NCI-H2227 (cell line): ENCODE data around the gene FAS.

Experiments
- DNase-seq: peaks from one replicate; lab custom pipeline; 2025; ENCODE audit not compliant: unreplicated experiment; lab: John Stamatoyannopoulos, UW

The FAS gene

DNA sequence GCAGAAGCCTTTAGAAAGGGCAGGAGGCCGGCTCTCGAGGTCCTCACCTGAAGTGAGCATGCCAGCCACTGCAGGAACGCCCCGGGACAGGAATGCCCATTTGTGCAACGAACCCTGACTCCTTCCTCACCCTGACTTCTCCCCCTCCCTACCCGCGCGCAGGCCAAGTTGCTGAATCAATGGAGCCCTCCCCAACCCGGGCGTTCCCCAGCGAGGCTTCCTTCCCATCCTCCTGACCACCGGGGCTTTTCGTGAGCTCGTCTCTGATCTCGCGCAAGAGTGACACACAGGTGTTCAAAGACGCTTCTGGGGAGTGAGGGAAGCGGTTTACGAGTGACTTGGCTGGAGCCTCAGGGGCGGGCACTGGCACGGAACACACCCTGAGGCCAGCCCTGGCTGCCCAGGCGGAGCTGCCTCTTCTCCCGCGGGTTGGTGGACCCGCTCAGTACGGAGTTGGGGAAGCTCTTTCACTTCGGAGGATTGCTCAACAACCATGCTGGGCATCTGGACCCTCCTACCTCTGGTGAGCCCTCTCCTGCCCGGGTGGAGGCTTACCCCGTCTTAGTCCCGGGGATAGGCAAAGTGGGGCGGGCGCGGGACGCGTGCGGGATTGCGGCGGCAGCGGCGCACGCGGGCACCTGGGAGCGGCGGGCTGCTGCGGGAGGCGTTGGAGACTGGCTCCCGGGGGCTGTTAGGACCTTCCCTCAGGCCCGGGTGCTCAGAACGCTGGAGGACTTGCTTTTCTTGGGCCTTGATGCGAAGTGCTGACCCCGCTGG is at the start of gene FAS:
Gene FAS, plus strand, starts transcription at position 415 of the 777 bp plus-strand sequence. Its CDS starts 79 bp downstream, at position 494.
- peak; percentile 13 for DNase-seq

DNA sequence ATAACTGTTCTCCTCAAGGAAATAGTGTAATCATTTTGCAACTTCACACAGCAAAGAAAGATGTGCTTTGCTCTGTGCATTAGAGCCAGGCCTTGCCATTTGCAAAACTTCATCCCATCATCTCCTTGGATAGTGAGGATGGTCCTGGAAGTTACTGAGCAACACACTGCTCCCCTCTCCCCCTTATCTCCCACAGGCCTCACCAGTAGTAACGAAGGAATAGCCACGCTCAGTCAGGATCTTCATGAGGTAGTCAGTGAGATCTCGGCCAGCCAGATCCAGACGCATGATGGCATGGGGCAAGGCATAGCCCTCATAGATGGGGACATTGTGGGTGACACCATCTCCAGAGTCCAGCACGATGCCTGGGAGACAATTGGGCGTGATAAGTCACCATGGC is 49.6 kb upstream of the FAS start:
- DNase-seq: no peak

DNA sequence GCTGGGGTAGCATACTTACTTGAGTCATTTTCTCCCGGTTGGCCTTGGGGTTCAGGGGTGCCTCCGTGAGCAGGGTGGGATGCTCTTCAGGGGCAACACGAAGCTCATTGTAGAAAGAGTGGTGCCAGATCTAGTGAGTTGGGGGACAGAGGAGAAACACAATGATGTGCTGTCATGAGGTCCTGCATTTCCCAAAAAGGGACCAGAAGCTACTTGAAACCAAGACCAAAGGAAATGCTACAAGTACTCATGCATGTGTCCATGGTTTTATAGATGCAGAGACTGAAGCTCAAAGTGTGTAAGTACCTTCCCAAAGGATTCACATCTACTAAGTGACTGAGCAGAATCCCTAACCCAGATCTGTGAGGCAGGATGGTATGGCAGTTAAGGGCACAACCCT is 46.8 kb upstream of the FAS start:
- no peak for DNase-seq

DNA sequence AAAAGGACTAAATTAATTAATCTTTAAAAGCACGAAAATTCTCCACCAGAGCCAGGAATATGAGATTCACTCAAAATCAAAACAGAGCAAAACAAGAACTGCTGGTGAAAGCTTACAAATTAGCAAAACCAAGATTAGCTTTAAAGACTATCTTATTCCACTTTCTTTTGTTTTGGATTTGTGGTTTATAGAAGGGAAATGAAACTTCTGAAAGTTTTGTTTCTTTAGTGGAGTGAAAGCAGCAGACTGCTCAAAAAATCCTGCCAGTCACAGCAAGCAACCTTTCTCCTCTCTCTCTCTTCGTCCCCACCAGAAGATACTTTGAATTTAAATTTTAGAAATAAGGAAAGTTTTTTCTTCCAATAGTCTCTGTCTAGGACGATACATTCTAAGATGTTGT is 45.8 kb upstream of the FAS start:
- DNase-seq: no peak

DNA sequence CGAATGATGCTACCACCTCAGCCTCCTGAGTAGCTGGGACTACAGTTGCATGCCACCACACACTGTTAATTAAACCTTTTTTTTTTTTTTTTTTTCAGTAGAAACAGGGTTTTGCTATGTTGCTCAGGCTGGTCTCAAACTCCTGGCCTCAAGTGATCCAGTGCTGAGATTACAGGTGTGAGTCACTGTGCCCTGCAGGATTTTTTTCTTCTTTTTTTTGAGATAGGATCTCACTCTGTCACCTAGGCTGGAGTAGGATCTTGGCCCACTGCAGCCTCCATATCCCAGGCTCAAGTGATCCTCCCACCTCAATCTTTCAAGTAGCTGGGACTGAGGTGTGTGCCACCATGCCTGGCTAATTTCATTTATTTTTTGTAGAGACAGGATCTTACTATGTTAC is 44.4 kb upstream of the FAS start:
- DNase-seq: no peak

DNA sequence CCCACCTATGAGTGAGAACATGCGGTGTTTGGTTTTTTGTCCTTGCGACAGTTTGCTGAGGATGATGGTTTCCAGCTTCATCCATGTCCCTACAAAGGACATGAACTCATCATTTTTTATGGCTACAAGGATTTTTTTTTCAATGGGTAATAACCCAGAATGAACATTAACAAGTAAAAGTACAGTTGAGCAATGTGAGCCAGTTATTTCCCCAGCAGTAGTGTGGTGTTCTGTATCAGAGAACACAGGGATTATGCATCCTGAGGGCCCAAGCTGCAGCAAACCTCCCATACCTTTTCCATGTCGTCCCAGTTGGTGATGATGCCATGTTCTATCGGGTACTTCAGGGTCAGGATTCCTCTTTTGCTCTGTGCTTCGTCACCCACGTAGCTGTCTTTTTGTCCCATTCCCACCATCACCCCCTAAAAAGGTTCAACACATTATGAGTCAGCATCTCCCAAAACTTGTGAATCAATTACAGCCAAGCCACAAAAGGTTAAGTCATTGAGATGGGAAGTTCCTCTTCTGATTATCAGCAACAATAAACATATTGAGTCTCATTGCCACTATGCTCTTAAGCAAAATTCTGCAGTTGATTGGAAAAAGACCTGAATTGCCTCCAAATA is 43.5 kb upstream of the FAS start:
- DNase-seq: no peak

DNA sequence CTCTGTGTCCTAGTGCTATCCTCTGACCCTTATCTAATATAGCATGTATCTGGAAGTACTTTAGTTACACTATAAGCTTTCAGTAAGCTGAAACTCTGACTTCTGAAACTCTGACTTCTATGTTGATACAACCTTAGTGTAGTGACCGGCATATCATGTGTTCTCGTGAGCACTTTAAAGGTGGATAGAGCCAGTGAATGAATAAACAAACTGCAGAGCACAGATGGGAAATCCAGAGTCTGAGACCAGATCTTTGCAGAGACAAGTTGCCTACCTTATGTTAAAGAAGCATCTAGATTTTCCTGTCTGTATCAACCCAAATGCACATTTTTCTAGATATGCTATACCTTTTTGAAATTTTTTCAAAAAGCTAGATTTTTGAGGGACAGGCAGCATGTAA is 41.5 kb upstream of the FAS start:
- DNase-seq: no peak

DNA sequence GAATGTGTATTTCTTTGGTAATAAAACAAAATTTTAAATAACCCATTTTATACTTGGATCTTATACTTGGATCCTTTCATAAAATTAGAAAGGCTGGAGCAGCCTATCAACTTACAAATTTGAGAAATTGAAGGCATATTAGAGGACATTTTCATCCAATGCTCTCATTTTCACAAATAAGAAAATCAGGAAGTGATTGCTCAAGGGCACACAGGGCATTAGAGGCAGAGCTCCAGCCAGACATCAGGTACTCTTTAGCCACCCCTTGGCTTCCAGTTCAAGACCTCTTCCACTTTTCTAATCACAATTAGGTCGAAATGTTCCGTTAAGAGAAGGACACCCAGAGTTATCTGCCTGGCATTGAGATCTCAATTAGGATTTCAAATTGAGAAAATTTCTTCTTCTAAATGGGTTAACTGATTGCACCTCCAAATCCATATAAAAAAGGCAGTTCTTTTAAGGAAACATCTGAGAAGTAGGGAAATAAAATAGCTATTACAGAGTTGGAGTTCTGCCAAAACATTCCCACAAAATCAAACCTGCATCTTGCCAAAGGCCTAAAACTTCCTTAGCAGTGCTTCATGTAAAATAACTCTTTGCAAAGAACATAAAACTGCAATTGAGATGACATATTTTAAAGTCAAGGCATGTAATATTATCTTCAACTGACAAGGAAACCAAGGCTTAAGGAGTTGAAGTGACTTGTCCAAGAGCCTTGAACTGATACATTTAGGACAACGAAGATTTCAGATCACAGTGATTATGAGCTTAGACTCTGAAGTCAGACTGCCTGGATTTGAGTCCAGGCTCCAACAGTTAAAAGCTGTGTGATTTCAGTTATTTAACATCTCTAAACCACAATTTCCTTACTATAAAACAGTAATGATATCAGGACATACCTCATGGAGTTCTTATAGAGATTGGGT is 40.4 kb upstream of the FAS start:
- DNase-seq: no peak

DNA sequence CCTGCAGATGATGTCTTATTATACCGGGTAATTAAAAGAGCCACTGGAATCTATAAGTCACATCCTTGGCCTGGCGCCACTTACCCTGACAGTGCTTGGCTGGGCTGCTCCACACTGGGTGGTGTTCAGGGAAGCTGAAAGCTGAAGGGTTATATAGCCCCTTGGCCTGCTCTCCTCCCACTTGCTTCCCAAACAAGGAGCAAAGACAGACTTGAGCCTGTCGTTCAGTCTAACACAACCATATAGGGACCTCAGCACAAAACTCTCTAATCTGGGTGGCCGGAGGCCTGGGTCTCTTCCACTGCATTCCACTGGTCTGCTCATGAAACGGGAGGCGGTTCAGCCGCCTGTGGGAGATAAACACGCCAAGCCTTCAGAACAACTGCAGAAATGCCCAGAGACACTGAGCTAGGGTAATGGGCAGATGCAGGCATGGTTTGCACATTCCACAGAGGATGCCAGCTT is 37.9 kb upstream of the FAS start, which contains the start of gene ACTA2:
Gene ACTA2, minus strand, starts transcription at position 127 of the 465 bp plus-strand sequence. CDS start 3,843 bp downstream, outside the sequence.
- DNase-seq: no peak

DNA sequence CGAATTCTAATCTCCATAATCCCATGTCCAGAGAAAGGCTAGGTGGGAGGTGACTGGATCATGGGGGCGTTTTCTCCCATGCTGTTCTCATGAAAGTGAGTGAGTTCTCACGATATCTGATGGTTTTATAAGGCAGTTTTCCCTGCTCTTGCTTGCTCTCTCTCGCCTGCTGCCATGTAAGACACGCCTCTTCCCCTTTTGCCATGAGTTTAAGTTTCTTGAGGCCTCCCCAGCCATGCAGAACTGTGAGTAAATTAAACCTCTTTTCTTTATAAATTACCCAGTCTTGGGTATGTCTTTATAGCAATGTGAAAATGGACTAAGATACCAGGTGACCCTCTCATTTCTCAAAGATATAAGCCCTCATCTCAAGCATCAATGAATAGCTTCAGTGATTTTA is 36.9 kb upstream of the FAS start:
- DNase-seq: no peak

DNA sequence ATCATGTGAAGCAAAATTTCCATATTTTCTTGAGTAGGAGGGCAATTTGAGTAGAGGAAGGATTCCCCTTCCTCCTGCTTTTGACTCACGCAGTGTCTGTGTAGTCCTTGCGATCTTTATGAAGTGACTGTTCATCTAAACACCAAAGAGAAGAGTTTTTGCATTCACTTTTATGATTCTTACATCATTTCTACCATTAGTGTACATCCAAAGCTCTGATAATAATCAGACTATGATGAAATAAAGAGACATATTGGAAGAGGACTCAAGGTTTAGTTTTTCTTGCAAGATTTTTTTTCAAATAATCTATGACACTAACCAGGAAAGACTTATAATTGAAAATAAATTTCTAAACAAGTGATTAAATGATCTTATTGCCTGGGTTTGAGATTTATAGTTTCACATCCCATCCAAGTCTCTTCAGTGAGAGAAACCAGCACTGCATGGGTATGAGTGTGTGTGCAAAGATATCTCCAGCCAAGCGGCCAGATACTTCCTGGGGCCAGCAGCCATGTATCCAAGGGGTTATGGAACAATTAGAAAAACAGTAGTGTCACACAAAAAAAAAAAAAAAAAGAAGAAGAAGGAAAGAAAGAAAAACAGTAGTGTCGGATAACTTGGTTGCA is 36.0 kb upstream of the FAS start:
- DNase-seq: no peak

DNA sequence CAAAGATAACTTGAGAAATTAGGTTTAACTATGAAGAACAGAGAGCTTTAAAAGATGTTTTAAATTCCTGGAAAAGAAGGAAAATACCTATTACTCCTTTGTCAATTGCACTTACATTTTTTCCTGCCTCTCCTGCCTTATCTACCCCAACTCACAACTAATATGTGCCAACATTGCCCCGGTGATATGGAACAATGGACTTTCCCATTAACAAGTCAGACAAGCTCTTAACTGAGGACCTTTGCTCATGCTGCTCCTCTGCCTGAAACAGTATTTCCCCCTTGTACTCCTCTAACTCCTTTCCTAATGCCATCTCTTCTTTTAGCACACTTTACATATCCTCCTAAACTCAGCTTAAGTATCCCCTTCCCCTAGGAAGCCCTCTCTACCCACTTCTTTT is 33.2 kb upstream of the FAS start:
- no peak for DNase-seq

DNA sequence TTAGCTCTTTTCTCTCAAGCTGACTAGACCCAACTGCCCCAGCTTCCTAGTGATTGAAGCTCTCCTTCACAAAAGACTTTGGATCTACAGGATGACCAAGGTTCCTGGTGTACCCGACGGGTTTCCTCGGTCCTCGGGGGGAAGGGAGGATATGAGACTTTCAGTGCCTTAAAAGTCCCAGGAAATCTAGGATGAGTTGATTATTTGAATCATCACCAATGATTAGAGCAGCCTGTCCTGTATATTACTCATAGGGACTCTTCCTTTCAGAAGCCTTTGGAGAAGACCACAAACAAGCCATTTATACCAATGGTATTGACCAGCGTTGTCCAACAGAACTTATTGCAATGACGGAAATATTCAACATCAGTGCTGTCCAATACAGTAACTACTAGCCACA is 31.9 kb upstream of the FAS start:
- no peak for DNase-seq

DNA sequence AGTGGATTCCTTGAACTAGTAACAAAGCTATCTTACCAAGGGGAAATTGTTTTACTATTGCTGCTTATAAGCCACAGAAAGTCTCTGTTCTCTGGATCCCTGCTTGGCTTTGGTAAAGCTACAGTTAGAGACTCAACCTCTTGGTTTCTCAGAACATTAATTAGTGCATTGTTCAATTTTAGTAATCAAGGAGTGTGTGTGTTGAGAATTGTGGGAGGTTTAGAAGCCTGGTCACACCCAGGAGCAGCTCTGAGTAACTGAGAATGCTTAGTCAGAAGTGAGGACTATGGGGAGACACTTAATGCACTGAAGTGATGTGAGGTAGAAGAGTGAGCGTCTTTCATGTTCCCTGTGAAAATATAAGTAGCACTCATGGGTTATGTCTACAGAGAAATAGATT is 29.8 kb upstream of the FAS start:
- no peak for DNase-seq

DNA sequence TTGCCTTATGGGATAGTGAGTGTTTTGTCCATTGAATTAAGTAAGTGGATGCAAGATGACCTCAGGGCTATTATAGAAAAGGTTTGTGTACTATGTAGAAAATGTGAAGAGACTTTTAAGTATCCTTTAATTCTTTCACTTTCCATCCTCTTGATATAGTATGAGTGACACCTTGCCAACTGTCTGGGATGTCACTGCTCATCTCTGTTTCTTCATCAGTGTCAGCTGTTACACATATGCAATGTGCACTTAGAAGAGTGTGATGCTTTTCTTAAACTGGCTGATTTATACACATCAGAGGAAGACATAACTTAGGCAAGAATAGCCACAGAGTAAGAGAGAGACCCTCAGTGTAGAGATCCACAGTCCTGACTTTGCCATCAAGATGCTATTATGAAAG is 29.3 kb upstream of the FAS start:
- no peak for DNase-seq

DNA sequence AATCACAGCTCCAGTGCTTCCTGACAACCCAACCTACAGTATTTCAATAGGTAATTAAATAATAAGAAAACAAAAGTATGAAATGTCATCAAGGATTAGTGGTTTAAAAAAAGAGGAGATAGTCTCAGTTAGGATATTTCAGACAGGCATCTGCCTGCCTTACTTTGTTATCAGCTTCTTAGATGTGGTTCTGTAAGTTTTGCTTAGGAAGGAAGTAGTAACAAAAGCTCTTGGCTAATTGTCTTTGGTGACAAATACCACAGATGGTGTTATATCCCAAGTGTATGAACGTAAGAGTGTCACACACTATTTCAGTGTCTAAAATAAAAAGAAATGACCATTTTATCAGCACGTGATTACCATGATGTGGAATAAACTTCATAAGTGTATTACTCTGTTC is 28.3 kb upstream of the FAS start:
- no peak for DNase-seq

DNA sequence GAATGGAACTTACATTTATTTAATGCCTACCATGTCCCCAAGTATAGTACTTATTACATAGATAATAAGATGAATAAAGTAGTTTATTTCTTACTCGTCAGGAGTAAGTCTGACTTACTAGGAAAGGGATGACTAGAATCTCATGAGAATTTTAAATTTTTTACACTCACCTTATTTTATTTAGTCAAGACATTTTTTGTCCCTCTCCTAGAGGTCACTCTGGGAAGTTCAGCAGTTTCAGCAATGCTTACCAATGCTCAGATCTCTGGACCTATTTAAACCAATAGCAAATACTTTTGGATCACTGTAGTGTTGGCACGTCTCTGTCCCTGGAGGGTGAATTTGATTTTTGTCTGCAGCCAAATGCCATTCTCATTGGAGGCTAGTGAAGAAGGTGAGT is 27.3 kb upstream of the FAS start:
- DNase-seq: no peak

DNA sequence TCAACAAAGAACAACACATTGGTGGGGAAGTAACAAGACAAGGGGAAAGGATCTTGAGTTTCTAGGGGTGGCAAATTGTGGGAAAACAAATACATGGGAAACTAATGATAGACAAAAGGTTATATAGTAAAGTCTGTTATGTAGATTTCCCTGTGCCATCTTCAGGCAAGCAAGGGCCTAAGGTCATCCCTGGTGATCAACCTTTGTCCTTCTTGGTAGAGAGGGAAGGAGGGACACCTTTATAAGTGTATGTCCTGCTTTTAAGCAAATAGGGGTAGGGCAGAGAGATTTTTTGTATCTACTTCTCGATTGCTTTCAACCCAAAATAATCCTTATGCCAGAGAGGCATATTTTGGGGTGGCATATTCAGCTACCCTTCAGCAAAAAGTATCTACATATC is 26.2 kb upstream of the FAS start:
- no peak for DNase-seq

DNA sequence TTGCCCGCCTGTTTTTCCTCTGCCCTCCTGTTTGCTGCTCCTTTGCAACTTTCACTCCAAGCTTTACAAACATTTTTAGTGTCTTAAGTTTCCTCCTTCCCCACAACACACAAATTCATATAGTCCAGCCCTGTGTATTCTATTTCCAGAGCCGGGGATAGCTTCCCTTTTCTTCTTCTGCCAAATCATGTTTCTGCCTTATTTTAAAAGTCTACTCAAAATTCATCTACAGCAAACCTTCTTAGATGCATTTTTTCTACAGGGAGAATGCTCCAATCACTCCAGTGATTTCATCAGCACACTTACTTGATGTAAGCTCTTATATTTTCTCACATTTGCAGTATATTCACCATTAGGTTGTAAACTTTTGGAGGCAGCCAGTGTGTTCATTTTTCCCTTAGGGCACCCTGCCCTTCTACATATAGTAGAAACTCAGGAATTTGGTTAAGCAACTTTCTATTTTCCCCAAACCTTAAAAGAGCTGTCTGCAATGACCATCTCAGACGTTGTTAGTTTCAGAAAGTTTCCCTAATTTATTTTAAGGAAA is 25.7 kb upstream of the FAS start:
- DNase-seq: no peak

DNA sequence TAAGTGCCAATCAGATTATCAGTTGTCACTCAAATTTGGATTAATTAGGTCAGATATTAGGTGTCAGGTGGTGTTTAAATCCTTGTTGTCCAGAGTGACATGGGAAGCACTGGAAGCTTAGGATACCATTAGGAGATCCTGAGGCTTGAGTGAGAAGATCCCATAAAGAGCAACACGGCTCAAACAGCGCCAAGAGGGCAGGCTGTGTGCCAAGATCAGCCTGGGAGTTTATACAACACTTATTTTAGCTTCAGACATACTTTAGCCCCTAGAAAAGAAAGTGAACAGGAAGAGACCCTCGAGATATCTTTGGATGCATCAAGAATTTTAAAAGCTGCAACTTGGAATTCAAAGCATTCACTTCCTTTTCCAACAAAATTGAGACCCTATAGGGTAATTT is 23.8 kb upstream of the FAS start:
- DNase-seq: no peak

DNA sequence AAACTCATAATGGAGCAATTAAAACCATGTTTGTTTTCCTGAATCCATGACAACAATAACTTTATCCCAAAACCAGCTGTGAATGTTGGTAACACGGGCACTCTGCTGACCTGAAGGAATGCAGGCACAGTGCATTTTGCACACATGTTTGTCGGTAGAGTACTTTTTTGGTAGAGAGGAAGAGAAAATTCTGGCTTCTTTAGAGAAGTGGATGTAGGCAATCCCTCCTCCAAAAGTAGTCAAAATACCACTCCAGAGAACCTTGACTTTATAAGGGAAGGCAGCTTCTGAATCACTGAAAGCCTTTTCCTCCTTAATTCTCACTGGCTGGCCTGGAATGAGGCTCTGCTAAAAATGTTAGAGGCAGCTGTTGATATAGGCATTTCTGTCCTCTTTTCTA is 22.2 kb upstream of the FAS start:
- no peak for DNase-seq
